NCI-H2029 (cell line): ENCODE results near the gene BCO1.
"Not testable (repeated sequence)": the region's sequence is repeated elsewhere in the genome, so short reads cannot be mapped to it uniquely, and the experiment has no call there.

Experiments
- DNase-seq: peaks from one replicate; lab custom pipeline; 2025; lab: John Stamatoyannopoulos, UW

BCO1 gene, protein sequence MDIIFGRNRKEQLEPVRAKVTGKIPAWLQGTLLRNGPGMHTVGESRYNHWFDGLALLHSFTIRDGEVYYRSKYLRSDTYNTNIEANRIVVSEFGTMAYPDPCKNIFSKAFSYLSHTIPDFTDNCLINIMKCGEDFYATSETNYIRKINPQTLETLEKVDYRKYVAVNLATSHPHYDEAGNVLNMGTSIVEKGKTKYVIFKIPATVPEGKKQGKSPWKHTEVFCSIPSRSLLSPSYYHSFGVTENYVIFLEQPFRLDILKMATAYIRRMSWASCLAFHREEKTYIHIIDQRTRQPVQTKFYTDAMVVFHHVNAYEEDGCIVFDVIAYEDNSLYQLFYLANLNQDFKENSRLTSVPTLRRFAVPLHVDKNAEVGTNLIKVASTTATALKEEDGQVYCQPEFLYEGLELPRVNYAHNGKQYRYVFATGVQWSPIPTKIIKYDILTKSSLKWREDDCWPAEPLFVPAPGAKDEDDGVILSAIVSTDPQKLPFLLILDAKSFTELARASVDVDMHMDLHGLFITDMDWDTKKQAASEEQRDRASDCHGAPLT

GRCh38 chr16:81238296-81239011 is at the start of gene BCO1:
Gene BCO1, plus strand, starts transcription at chr16:81238689. Its CDS starts 220 bp downstream, at chr16:81238909.
- DNase-seq = no peak

DNA sequence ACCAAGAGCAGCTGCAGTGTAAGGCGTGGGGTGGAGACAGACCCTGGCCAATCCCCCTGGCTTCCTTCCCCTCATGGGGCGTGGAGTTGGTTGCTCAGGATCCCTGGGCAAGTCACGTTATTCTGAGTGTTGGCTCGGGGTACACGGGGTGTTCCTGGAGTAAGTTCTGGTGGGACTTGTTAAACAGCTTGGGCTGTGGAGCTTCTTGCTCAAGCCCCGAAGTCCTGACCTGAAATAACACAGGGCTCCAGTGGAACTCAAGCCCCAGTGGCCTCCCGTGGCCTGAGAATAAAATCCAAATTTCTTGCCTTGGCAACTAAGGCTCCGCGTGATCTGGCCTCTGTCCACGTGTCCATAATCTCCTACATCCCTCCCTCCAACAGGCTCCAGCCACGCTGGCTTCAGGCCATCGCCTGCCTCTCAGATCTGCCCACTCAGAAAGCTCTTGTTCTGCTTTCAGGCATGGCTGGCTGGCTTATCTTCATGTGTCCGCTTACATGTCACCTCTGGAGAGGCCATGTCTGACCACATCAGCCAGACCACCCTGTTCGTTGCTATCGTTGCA is 49.3 kb upstream of the BCO1 start:
- peak; percentile 14 for DNase-seq

GRCh38 chr16:81190667-81191066 is 47.8 kb upstream of the BCO1 start:
- DNase-seq = no peak

- DNase-seq = no peak
These were observed 42.5 kb upstream of the BCO1 start for GRCh38 chr16:81195885-81196534.

DNA sequence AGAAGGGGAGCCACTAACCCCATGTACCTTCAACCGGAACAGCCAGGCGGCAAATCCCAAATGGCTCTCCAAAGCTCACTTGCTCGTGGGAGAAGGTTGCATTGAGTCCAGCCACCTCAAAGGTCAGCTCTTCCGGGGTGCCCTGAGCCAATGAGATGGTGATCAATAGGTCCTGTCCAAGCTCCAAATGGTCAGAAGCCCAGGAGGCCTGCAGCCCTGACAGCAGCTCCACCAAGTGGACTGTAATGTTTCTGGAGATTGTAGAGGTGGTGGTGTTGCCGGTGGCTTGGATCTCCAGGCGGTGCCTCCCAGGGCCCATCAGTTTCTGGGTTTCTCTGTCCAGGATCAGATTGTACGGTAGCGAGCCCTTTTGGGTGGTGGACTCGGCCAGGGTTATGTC is 39.9 kb upstream of the BCO1 start:
- DNase-seq = no peak

GRCh38 chr16:81201267-81201666 is 37.2 kb upstream of the BCO1 start:
- no peak for DNase-seq

DNA sequence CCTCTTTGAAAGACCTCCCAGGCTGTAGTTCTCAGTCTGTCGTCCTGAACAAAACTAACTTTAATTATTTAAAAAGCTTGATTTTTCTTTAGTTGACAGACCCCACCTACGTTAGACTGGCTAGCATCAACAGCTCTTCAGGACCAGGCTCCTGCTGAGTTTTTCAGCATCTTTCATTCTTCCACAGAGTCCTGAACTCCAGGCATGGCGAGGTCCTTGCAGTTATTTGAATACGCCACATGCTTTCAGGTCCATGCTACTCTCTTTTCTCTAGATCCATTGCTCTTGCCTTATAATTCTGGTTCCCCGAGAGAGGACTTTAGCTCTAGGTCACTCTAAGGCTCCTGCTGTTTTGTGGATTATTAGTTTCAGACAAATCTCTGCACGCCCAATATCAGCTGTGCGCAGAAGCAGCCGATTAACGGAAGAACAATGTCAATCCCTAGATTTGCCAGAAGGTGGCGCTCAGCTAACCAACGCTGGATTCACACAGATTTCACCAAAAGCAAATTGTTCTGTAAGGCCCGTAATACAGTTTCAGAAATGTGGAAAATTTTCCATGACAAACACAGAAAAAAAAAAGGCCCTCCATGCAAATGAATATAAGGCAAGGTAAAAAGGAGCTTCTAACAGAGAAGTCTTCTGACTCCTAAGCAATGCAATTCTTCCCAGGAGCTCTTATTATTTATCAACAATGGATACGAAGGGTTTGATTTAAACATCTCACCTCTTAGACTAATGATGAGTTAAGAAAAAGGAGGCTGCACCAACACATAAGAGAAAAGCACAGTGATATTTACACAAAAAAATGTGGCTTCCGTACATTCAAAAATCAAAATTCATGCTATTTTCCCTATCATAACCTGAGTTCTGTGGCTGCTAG is 33.5 kb upstream of the BCO1 start:
- no peak for DNase-seq

DNA sequence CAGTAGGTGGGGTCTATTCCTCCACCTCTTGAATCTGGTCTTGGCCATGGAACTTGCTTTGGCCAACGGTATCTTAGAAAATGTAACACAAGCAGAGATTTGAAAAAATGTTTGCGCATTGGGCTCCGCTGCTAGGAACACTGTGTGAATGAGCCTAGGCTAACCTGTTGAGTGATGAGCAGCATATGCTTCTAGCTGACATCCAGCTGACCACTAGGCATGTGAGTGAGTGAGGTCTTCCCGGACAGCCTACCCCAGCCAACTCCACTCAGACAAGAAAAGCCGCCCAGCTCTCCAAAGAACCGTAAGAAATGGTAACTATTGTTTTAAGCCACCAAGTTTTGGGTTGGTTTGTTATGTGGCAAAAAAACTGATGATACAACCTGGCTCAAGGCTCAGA is 31.4 kb upstream of the BCO1 start:
- no peak for DNase-seq

GRCh38 chr16:81210807-81211206 is 27.7 kb upstream of the BCO1 start:
- DNase-seq = no peak

DNA sequence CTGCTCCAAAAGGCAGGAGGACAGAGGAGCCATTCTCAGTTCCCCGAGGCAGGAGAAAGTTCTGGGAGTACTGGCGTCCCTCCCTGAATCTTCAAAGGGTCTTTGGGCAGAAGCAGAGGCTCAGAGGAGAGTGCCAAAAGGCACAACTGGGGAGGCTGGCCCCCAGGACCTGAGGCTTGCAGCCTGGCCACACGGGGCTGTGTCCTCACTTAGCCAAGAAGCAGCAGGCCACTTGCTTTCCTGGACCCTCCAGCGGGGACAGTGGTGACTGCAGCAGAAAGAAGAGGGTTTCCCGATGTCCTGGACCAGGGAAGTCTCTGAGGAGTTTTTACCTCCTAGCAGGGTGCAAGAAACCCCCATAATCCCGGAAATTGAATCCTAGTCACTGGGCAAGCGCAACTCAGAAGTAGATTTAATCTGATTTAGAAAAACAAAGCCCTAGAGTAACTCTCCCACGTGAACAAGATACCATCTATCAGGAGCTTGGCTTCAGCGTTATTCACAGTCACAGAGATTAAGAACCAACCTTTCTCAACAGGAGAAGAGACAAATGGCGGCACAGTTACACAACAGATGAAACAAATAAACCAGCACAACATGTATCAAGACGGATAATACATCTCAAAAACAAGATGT is 25.5 kb upstream of the BCO1 start:
- DNase-seq = no peak

GRCh38 chr16:81214745-81215166 is 23.7 kb upstream of the BCO1 start:
- no peak for DNase-seq

GRCh38 chr16:81216114-81216513 is 22.4 kb upstream of the BCO1 start:
- DNase-seq = no peak

GRCh38 chr16:81216706-81217105 is 21.8 kb upstream of the BCO1 start:
- no peak for DNase-seq

DNA sequence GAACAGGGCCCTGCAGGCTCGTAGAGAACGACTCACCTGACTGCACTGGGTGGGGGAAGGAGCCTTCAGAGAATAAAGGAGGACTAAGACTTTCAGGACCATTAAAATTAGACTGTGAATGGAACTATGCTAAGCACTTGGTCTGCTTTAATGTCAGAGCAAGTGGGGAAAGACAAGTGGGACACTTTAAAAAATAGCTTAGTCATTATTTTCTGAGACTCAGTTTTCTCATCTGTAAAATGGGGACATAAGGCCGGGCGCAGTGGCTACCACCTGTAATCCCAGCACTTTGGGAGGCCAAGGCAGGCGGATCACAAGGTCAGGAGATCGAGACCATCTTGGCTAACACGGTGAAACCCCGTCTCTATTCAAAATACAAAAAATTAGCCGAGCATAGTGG is 19.3 kb upstream of the BCO1 start:
- DNase-seq = no peak

- no peak for DNase-seq
These were observed 18.1 kb upstream of the BCO1 start for GRCh38 chr16:81220349-81220748.

- DNase-seq = no peak
These were observed 16.8 kb upstream of the BCO1 start for GRCh38 chr16:81221731-81222130.

DNA sequence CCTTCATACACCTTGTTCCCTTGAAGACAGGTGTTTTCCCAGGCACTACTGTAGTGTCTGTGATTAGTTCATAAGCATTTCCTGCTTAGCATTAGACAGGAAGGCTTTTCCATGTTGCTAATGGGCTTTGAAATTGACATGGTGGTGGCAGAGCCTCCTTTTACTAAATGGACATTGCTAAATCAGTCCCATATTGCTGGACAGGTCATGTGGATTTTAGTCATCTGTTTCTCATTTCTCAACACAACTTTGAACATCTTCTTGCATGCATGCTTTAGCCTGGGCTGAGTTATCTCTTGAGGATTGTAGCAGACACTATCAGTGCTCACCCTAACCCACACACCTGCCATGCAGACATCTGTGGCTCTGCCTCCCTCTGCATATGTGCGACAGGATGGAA is 13.7 kb upstream of the BCO1 start:
- DNase-seq = no peak

GRCh38 chr16:81225697-81226096 is 12.8 kb upstream of the BCO1 start:
- not testable (repeated sequence) for DNase-seq

DNA sequence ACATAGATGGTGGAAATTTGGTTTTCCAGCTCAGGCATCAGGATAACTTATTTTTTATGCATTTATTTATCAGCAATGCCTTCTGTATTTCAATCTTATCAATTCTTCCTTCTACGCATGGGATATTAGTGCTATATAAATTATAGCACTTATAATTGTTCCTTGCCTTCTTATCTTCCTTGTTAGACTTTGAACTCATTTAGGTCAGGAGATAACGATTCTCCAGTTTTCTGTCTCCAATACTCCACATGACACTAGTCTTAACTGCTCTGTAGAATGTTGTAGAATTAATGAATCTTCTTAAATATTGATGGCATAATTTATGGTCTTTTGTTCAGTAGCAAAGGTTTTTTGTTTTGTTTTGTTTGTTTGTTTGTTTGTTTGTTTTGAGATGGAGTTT is 10.7 kb upstream of the BCO1 start:
- DNase-seq = no peak

- no peak for DNase-seq
These were observed 8.7 kb upstream of the BCO1 start for GRCh38 chr16:81229811-81230210.

DNA sequence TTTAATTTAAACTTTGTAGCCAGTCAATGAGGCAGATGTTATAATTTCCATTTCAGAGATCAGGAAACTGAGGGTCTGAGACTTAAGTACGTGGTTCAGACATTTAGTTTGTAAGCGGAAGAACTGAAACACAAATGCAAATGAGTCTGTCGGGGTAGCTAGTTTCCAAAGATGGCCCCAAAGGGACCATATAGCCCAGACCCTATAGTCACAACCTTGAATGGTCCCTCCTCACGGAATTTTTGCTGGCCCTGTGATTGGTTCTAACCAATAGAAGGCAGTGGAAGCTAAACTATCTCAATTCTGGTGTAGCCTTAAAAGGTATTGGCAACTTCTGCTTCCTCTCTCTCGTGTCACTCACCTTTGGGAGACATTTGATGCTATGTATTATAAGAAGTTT is 7.5 kb upstream of the BCO1 start:
- DNase-seq = no peak
